ENCODE results near the gene CORO7. TPM values are rescaled to one million over a fixed set of nuclear protein-coding genes. Genes with fewer than 3 reads are reported as not detected.

The CORO7 gene
- polyA plus RNA-seq, 1 experiment: 13.8 TPM

- no peak for DNase-seq (ENCODE audit: low read depth)
- ChIA-PET POLR2A (no interaction called here), CTCF (interaction anchor here (0.6 to 8.6 kb wide), 5 partner anchors 11 to 98 kb away, joined by 3 to 109 read pairs (median 3); no protein-coding TSS in a partner anchor)
- H3K36me3 ChIP-seq (ENCODE audit: control insufficient read depth, insufficient read depth, low read length): no peaks in the 10 kb centered on the region
- TF ChIP-seq CTCF (IDR thresholded peaks at IDR 0.05; ENCODE audit: insufficient read depth, low read depth, low read length): no peak
- H3K4me3 ChIP-seq (ENCODE audit: low read depth, low read length): no peak overlapping the region
- H3K27me3 ChIP-seq (ENCODE audit: control insufficient read depth, insufficient read depth, low read length): no peaks in the 10 kb centered on the region
These were observed 64.5 kb downstream of the CORO7 start for GRCh38 chr16:4351880-4352279.

- peak; percentile 57 for DNase-seq (ENCODE audit: low read depth)
- Histone ChIP-seq H3K4me3 (ENCODE audit: low read depth, low read length) (peak within 1 kb of the TSS; percentile 91), H3K36me3 (ENCODE audit: control insufficient read depth, insufficient read depth, low read length) (no peaks in the 10 kb centered on the region; the same call in 1 of the 2 replicates), H3K27me3 (ENCODE audit: control insufficient read depth, insufficient read depth, low read length) (no peaks in the 10 kb centered on the region)
- POLR2A ChIA-PET: no interaction called here
- 0 out of 2 replicates have a peak, but pooled peaks have one; percentile 13 for TF ChIP-seq CTCF (IDR thresholded peaks at IDR 0.05; ENCODE audit: insufficient read depth, low read depth, low read length)
- CTCF ChIA-PET: interaction anchor here (0.6 to 8.6 kb wide), 11 partner anchors 8 to 97 kb away, joined by 3 to 109 read pairs (median 3); no protein-coding TSS in a partner anchor
These were observed 65.4 kb downstream of the CORO7 start, which contains the start of gene PAM16 for GRCh38 chr16:4350787-4351659. Gene PAM16, minus strand, starts transcription at chr16:4351321. Its CDS starts 87 bp downstream, at chr16:4351234.

- Histone ChIP-seq H3K27me3 (ENCODE audit: control insufficient read depth, insufficient read depth, low read length) (no peaks in the 10 kb centered on the region), H3K36me3 (ENCODE audit: control insufficient read depth, insufficient read depth, low read length) (no peaks in the 10 kb centered on the region; the same call in 1 of the 2 replicates), H3K4me3 (ENCODE audit: low read depth, low read length) (peak overlapping the region; percentile 91)
- no peak for DNase-seq (ENCODE audit: low read depth)
- TF ChIP-seq CTCF (IDR thresholded peaks at IDR 0.05; ENCODE audit: insufficient read depth, low read depth, low read length): no peak
- CTCF ChIA-PET: interaction anchor here (0.6 to 8.6 kb wide), 10 partner anchors 9 to 157 kb away, joined by 3 to 109 read pairs (median 4); no protein-coding TSS in a partner anchor
- POLR2A ChIA-PET: no interaction called here
These were observed 66.0 kb downstream of the CORO7 start for GRCh38 chr16:4350365-4350786.

- Histone ChIP-seq H3K27me3 (ENCODE audit: control insufficient read depth, insufficient read depth, low read length) (no peaks in the 10 kb centered on the region), H3K36me3 (ENCODE audit: control insufficient read depth, insufficient read depth, low read length) (no peaks in the 10 kb centered on the region; the same call in 1 of the 2 replicates), H3K4me3 (ENCODE audit: low read depth, low read length) (no peak overlapping the region)
- ChIA-PET CTCF (interaction anchor here (1.0 to 8.6 kb wide), 7 partner anchors 9 to 95 kb away, joined by 3 to 109 read pairs (median 5); no protein-coding TSS in a partner anchor), POLR2A (no interaction called here)
- DNase-seq (ENCODE audit: low read depth): no peak
- no peak for TF ChIP-seq CTCF (IDR thresholded peaks at IDR 0.05; ENCODE audit: insufficient read depth, low read depth, low read length)
These were observed 67.1 kb downstream of the CORO7 start for GRCh38 chr16:4349332-4349731.
